Adrenal gland (tissue), 12 donors: ENCODE results near the gene BNIP3. TPM values are rescaled to one million over a fixed set of nuclear protein-coding genes. Genes with fewer than 3 reads are reported as not detected.

ENCODE experiments used
- DNase-seq, 7 donors: peaks; one replicate each; pipeline ENCODE4 v3.0.0-alpha.2; 2019 to 2020
- H3K27ac ChIP-seq, 5 donors: fragments of 200-600 bp; sonication (generic) in 4 of 5; 1 replicate in 3 of 5; 2 replicates in 2 of 5; pipeline versions ENCODE4 v1.5.1 to v1.8.0; 2016 to 2020; ENCODE audit warnings: mild to moderate bottlenecking in 1 of 5
- H3K27me3 ChIP-seq: fragments of 200-600 bp; 2 replicates; pipeline ENCODE4 v1.8.0; 2021
- H3K36me3 ChIP-seq, 2 donors: fragments of 200-600 bp; replicated peaks in 1 of 2; 1 replicate in 1 of 2; 2 replicates in 1 of 2; pipeline versions ENCODE4 v1.5.1 to v1.8.0; 2018 to 2022
- H3K4me1 ChIP-seq, 2 donors: fragments of 200-600 bp; replicated peaks in 1 of 2; 1 replicate in 1 of 2; 2 replicates in 1 of 2; pipeline versions ENCODE4 v1.5.1 to v1.8.0; 2018 to 2021
- H3K4me3 ChIP-seq, 4 donors: fragments of 200-600 bp; sonication (generic) in 3 of 4; one replicate each; pipeline ENCODE4 v1.5.1; 2016 to 2018
- H3K9me3 ChIP-seq, 3 donors: fragments of 200-600 bp; sonication (generic) in 1 of 3; replicated peaks in 1 of 3; 1 replicate in 2 of 3; 2 replicates in 1 of 3; pipeline versions ENCODE4 v1.5.1 to v1.8.0; 2016 to 2021
- POLR2A ChIP-seq, 2 donors: fragments of 450-650 bp; IDR thresholded peaks; one replicate each; pipeline ENCODE4 v1.6.1; 2017; ENCODE audit warnings: antibody characterized with exemption in 2 of 2, mild to moderate bottlenecking in 2 of 2, moderate library complexity in 1 of 2
- WGBS, 4 donors: extraction: QIAGEN DNeasy Blood & Tissue Kit in 2 of 4; methylation state at CpG; one replicate each; pipeline versions ENCODE4 v1.1.5 to v1.1.7; 2013 to 2017; 5-methylcytosine and 5-hydroxymethylcytosine counted together
- intact Hi-C, 2 donors: fragments of 100-400 bp; cut with DNase I; formaldehyde crosslinking; loops; one replicate each; pipeline versions ENCODE4 v1.14.1 to v1.15.0; 2022 to 2023
- polyA plus RNA-seq, 3 donors: library from polyadenylated mRNA; stranded (reverse); fragments of 200-250 nt in 2 of 3; fragments of 350-450 nt in 1 of 3; fragmentation: Illumina TruSeq in 1 of 3; extraction: RNeasy Lipid Tissue Mini Kit (QIAGEN cat#74804) in 1 of 3; gene quantifications; one replicate each; pipeline ENCODE4 v1.2.3, GENCODE V29; 2013 to 2014
- total RNA-seq, 9 donors: library from RNA; depleted of rRNA in 4 of 9; stranded (reverse); fragments of >200 nt in 4 of 9; fragments of 120-200 nt in 1 of 9; fragmentation: NEBNext Ultra II Directional in 1 of 9; extraction: Animal tissue kit (Norgen Biotek cat#: 25700) in 1 of 9; gene quantifications; one replicate each; pipeline versions ENCODE4 v1.1.0 to v1.2.4, GENCODE V29; 2013 to 2023
- TF ChIP-seq, protein P1 (sequence below), 6 experiments: fragments of 450-650 bp in 4 of 6; fragments of 200-600 bp in 2 of 6; sonication (generic) in 1 of 6; IDR thresholded peaks; 1 replicate in 5 of 6; 2 replicates in 1 of 6; pipeline versions ENCODE4 v1.5.1 to v1.8.0; 2016 to 2021; ENCODE audit warnings: antibody characterized with exemption in 6 of 6, mild to moderate bottlenecking in 2 of 6, moderate library complexity in 1 of 6
- donor health status: healthy with polysubstance abuse.
- donor health status: Bipolar disorder and iron deficiency.
- donor health status: DM: yes; HTN: yes; CAD: no.
- donor health status: DM: no; HTN: no; CAD: no.
- donor health status: DM: no; HTN: no; CAD: no.
- donor health status: DM: yes; HTN: yes; CAD: no.

Gene BNIP3
- total and polyA plus RNA-seq, 12 donors, result 14.2 to 132 (median 76.4) TPM

DNA sequence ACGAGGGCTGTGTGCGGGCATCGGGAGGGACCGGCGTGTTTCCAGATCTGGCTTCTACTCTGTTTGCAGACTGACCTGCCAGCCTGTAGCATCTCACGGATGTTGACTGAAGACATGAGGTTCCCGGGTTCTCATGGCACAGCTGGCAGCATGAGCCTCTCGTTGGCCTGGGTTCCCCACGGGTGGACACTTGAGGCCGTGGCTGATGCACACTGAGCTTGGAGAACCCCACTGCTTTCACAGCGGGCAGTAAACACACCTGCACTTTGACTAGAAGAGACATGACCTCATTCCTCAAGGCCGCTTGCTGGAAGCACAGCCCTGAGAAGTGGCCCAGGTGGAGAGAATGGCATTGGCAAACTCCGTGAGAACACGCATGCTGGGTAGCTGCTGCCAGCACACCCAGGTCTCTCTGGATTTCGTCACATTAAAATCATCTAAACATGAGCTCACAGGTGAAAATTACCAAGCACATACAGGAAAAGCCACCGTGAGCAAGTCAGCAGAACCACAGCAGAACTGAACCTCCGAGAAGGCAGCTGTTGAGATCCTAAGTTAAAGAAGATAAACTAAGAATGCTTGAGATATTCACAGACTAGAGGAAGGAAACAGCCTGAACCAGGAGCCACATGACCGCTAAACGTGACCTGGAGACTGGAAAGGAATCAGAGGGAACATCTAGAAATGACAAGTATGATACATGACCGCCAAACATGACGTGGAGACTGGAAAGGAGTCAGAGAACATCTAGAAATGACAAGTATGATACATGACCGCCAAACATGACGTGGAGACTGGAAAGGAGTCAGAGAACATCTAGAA, 32.5 kb downstream of the BNIP3 start:
- Histone ChIP-seq H3K9me3 (no peaks in the 10 kb centered on the region), H3K36me3 (peaks cover 0 to 63% of the 10 kb centered on the region in 2 donors), H3K27me3 (no peaks in the 10 kb centered on the region), H3K4me3 (no peak overlapping the region), H3K4me1 (peaks cover 9 to 28% of the 10 kb centered on the region in 2 donors), H3K27ac (no peak overlapping the region)
- TF ChIP-seq, protein P1, sequence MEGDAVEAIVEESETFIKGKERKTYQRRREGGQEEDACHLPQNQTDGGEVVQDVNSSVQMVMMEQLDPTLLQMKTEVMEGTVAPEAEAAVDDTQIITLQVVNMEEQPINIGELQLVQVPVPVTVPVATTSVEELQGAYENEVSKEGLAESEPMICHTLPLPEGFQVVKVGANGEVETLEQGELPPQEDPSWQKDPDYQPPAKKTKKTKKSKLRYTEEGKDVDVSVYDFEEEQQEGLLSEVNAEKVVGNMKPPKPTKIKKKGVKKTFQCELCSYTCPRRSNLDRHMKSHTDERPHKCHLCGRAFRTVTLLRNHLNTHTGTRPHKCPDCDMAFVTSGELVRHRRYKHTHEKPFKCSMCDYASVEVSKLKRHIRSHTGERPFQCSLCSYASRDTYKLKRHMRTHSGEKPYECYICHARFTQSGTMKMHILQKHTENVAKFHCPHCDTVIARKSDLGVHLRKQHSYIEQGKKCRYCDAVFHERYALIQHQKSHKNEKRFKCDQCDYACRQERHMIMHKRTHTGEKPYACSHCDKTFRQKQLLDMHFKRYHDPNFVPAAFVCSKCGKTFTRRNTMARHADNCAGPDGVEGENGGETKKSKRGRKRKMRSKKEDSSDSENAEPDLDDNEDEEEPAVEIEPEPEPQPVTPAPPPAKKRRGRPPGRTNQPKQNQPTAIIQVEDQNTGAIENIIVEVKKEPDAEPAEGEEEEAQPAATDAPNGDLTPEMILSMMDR (IDR thresholded peaks at IDR 0.05), result no peak
- TF ChIP-seq POLR2A (IDR thresholded peaks at IDR 0.05), result no peak
- intact Hi-C loops, result loop anchor here (5.0 to 10.0 kb wide), 2 partner anchors 62 to 64 kb away; no protein-coding TSS in a partner anchor
- peak in 1 of 7 donors; percentile 17 for DNase-seq
- WGBS, 4 donors, result 82 to 89% (median 86%) methylated on average over 11 to 23 of the region's 23 CpGs

DNA sequence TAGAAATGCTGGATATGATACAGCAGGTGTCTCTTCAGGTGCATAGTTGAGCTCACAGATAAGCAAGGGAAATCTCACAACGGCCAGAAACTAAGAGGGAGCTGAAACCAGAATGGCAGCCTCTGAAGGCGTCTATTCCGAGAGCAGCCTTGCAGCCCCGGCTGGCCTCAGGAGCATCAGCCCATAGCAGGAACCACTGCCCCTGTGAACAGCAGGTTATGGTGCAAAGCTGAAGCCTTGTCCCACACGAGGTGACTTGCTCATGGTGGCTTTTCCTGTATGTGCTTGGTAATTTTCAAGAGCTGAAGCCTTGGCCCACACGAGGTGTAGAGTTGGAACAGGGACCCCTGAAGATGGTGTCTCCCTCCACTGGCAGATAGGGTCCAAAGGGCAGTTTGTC, 33.2 kb downstream of the BNIP3 start:
- Histone ChIP-seq H3K27ac (peak overlapping the region in 1 of 5 donors; percentile 10), H3K4me1 (peaks cover 3 to 21% of the 10 kb centered on the region in 2 donors), H3K4me3 (no peak overlapping the region), H3K27me3 (no peaks in the 10 kb centered on the region), H3K36me3 (peaks cover 0 to 66% of the 10 kb centered on the region in 2 donors), H3K9me3 (no peaks in the 10 kb centered on the region)
- peak in 2 of 7 donors; percentile 8 to 47 for DNase-seq
- intact Hi-C loops, result loop anchor here (5.0 to 10.0 kb wide), 2 partner anchors 61 to 64 kb away; no protein-coding TSS in a partner anchor
- TF ChIP-seq, protein P1 (IDR thresholded peaks at IDR 0.05), result no peak
- TF ChIP-seq POLR2A (IDR thresholded peaks at IDR 0.05), result no peak
- WGBS, 4 donors, result 85 to 93% (median 86%) methylated on average over 5 to 6 of the region's 6 CpGs

DNA sequence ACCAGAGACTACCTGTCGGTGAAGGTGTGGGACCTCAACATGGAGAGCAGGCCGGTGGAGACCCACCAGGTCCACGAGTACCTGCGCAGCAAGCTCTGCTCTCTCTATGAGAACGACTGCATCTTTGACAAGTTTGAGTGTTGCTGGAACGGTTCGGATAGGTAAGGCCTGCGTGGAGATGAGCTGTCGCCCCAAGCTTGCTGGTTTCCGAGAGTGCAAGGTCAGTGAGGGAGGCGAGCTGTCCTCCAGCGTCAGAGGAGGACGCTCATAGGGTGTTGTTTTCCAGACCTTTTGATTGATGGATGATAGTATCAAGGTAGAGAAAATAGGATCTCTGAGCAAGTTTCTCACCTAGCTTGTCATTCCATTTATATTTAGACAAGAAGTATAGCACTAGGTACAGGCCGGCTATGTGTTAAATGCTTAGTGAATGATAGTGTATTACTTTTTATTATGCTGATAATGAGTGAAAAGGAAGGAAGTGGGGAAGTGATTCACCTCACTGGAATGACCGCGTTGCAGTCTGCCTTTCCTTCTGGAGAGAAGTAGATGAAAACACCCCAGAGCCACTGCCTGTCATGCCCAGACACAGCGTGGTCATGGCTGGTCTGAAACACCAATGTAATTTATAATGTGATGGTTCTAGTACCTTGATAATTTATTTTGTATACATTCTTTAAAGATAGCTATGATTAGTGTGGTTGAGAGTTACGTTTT, 33.9 kb downstream of the BNIP3 start:
- TF ChIP-seq, protein P1 (IDR thresholded peaks at IDR 0.05), result no peak
- TF ChIP-seq POLR2A (IDR thresholded peaks at IDR 0.05), result no peak
- Histone ChIP-seq H3K27ac (peak overlapping the region in 3 of 5 donors; percentile 4 to 80 (median 10)), H3K27me3 (no peaks in the 10 kb centered on the region), H3K4me3 (no peak overlapping the region), H3K4me1 (peaks cover 3 to 21% of the 10 kb centered on the region in 2 donors), H3K9me3 (no peaks in the 10 kb centered on the region), H3K36me3 (peaks cover 0 to 66% of the 10 kb centered on the region in 2 donors)
- DNase-seq, result peak in 5 of 7 donors; percentile 50 to 69 (median 58)
- 55 to 64% (median 59%) methylated on average over 18 of the region's 18 CpGs for WGBS, 4 donors
- intact Hi-C loops, result loop anchor here (5.0 to 10.0 kb wide), 2 partner anchors 60 to 63 kb away; no protein-coding TSS in a partner anchor

DNA sequence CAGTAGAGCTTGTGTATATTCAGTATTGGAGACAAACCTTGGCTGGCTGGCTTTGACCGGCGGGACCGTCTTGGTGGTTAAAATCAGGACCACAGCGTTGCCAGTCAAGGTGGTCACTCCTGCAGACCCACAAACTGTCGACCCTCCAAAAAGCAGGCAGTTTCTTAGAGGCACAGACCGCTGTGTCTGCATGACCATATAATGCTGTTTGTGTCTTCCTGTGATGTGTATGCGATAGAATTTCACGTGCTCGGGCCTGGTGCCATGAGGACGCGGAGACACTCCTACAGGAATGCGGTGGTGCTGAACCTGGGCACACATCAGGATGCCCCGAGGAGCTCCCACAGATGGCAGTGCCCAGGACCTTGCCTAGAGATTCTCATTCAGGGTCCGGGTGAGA, 34.8 kb downstream of the BNIP3 start:
- WGBS, 4 donors, result 93 to 98% (median 96%) methylated on average over 10 to 14 of the region's 14 CpGs
- Histone ChIP-seq H3K27ac (peak overlapping the region in 2 of 5 donors; percentile 4 to 80), H3K4me3 (no peak overlapping the region), H3K36me3 (peaks cover 0 to 66% of the 10 kb centered on the region in 2 donors), H3K4me1 (peaks cover 3 to 21% of the 10 kb centered on the region in 2 donors), H3K9me3 (no peaks in the 10 kb centered on the region), H3K27me3 (no peaks in the 10 kb centered on the region)
- DNase-seq, result peak in 2 of 7 donors; percentile 31 to 54
- intact Hi-C loops, result loop anchor here (5.0 to 10.0 kb wide), 2 partner anchors 60 to 62 kb away; no protein-coding TSS in a partner anchor
- TF ChIP-seq, protein P1 (IDR thresholded peaks at IDR 0.05), result no peak
- no peak for TF ChIP-seq POLR2A (IDR thresholded peaks at IDR 0.05)
